Amniotic stem cell (primary cell): ENCODE measurements around the gene FAM114A2.
"Not testable (repeated sequence)": the region's sequence is repeated elsewhere in the genome, so short reads cannot be mapped to it uniquely, and the experiment has no call there.

Experiments
- DNase-seq: peaks from one replicate; lab custom pipeline; 2025; lab: John Stamatoyannopoulos, UW

The FAM114A2 gene

DNA sequence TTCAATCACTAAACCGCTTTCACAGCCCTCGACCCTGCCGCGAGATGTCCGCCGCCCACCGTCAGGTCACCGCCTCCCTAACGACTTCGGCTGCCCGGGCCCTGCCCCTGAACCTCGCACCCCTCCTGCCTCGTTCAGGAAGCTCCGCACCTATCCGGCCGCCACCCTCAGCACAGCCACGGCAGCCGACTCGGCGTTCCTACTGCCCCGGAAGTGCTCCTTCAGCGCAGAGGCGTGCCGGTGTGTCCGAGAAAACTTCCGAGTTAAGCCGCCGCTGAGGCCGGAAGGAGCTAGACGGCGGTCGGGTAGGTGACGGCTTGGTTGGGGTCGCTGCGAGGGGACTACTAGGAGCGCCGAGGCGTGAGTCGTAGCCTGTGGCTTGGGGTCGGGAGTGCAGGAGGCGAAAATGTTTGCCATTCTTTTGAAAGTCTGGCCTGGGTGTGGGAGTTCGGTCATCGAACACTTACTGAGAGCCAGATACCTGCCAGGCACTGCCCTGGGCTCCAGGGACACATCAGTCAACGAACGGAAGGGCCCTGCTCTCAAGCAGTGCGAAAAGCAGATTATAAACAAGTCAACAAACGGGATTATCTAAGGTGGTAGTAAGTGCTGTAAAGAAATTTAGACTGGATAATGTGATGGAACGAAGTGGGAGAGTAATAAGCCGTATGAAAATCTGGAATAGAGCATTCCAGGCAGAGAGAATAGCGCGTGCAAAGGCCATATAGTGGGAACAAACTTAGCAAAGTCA is at the start of gene FAM114A2, which contains the start of gene MFAP3:
TSS of gene FAM114A2 (minus strand) at position 204 of the 751 bp plus-strand sequence. CDS start 3,957 bp downstream, outside the sequence.
TSS of gene MFAP3 (plus strand) at position 261 of the 751 bp plus-strand sequence. CDS start 10,756 bp downstream, outside the sequence.
- peak; percentile 83 for DNase-seq

GRCh38 chr5:154087260-154087659 is 48.5 kb upstream of the FAM114A2 start:
- no peak for DNase-seq

DNA sequence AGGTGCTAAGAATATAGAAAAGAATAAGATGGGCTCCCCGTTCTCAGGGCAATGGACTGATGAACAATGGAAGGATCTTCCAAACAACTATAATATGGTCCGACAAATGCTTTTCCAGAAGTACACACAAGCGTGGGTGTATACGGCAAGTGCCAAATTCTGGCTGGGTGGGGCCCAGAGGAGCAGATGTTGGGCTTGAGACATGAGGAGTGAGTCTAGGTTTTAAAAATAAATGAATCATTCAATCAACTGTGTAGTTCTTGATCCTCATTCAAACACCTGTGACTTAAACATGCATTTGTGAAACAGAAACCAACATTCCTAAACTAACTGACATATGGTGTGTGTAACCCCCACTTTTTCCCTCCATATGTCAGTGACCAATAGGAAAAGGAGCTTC is 47.9 kb upstream of the FAM114A2 start:
- no peak for DNase-seq

DNA sequence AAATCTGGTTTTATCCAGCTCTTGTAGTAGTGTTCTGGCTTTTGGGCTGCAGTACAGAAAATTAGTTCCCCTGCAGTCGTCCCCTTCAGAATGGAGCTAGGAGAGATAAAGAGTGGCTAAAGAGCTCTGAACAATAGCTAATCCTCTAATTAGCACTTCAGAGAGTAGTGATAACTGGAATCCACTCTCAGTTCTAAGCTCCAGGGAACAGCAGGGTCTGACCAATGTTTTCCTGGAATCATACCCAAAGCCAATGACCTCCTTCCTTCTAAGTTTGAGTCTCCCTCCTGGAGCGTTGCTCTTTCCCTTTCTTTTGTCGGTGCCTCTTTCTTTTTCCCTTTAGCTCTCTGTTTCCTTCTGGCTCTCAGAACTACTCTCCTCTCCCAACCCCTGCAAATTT is 47.4 kb upstream of the FAM114A2 start:
- DNase-seq, result no peak

DNA sequence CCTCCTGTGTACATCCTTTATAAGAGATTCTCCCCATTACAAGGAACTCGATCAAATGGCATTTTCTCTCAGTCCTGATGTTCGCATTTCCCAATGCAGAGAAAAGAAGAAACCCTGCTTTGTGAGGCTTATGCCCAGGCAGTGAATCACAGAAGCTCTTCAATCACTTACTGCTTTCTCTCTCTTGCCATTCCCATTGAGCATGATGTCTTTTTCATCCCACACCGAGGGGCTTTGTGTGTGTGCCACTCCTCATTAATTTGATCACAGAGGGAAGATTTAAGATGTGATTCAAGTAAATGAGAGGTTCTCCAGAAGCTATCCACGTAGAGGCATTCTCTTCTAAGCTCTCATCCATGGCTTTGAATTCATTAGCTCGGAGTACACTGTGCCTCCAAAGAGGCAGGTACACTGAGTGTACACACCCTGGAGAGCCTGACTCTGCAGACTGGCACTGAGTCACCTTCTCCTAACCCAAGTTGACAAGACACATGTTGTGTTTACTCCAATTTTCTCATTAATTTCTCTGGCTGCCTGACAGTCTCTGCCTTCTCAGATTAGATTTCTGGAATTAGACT is 45.4 kb upstream of the FAM114A2 start:
- DNase-seq, result no peak

GRCh38 chr5:154081246-154081645 is 42.5 kb upstream of the FAM114A2 start:
- no peak for DNase-seq

DNA sequence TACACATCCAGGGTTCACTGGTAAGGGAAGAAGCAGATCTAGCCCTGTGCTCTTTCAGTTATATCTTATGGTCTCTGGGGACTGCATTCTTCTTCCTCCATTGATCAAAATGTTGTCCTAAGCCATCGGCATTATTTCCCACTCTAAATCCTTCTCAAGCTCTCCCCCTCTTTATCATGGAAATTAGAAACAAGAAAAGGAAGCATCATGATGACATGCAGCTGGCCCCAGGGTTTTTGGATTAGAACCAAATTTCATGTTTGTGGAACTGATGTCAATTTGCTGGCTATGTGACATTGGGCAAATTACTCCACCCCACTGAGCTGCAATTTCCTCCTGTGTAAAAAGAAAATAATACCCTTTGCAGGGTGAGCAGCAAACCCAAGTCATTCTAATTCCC is 39.6 kb upstream of the FAM114A2 start:
- DNase-seq, result no peak

GRCh38 chr5:154077696-154078095 is 39.0 kb upstream of the FAM114A2 start:
- DNase-seq, result no peak

- DNase-seq, result no peak
Observed at GRCh38 chr5:154076240-154076922, 37.7 kb upstream of the FAM114A2 start.

DNA sequence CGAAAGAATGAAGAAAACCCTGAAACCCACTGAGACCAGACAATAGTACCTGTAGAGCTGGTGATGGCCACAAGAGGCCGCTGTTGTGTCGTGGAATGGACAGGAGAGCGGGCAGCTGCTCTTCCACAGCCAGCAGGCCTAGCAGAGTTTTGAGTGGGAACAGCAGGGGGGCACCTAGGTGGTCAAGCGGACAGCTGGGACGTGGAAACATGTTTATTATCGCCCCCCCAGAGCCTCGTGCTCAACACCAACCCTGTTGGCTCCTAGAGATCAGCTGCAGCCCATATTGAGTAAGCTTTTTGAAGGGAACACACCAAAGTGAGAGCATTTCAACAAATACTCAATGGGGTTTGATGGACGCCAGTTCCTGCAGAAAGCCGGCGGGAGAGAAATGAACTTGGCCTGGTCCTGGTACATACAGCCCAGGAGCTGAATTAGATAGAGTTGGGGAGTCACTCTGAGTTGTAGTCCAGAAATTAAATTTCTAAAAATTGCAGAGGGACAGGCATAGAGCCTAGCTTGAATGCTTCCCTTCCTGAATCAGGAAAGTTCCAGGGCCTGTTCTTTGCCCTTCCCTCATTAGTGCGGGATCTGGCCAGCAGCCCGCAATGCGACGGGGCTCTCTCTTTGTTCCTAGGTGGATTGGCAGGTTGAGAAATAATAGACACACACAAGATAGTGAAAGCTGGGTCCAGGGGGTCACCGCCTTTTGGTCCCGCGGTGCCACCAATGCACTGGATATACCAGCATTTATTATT is 33.9 kb upstream of the FAM114A2 start:
- peak; percentile 48 for DNase-seq

- DNase-seq, result no peak
Observed at GRCh38 chr5:154071799-154072413, 33.2 kb upstream of the FAM114A2 start.

DNA sequence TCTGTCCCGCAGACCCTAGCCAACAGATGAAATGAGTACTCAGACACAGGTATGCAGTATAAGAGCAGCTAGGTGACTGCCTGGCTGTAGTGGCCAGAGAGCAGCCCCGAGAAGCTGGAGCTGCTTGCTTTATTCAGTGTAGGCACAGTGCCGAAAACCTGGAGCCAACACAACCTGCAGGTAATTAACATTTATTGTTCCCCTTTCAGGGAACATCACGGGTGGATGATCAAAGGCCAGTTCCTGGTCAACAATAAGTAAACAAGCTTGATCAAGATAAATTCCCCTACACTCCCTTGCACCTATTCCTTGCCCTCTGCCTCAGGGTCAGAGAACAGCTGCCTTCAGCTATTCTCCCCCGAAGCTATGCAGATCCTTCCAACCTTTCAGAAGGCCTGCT is 31.1 kb upstream of the FAM114A2 start:
- not testable (repeated sequence) for DNase-seq

GRCh38 chr5:154065971-154066370 is 27.3 kb upstream of the FAM114A2 start:
- no peak for DNase-seq

- DNase-seq, result no peak
Observed at GRCh38 chr5:154063372-154063771, 24.7 kb upstream of the FAM114A2 start.

GRCh38 chr5:154060606-154061005 is 21.9 kb upstream of the FAM114A2 start:
- DNase-seq, result no peak

GRCh38 chr5:154059583-154059982 is 20.9 kb upstream of the FAM114A2 start:
- no peak for DNase-seq

GRCh38 chr5:154059039-154059430 is 20.3 kb upstream of the FAM114A2 start:
- DNase-seq, result no peak

DNA sequence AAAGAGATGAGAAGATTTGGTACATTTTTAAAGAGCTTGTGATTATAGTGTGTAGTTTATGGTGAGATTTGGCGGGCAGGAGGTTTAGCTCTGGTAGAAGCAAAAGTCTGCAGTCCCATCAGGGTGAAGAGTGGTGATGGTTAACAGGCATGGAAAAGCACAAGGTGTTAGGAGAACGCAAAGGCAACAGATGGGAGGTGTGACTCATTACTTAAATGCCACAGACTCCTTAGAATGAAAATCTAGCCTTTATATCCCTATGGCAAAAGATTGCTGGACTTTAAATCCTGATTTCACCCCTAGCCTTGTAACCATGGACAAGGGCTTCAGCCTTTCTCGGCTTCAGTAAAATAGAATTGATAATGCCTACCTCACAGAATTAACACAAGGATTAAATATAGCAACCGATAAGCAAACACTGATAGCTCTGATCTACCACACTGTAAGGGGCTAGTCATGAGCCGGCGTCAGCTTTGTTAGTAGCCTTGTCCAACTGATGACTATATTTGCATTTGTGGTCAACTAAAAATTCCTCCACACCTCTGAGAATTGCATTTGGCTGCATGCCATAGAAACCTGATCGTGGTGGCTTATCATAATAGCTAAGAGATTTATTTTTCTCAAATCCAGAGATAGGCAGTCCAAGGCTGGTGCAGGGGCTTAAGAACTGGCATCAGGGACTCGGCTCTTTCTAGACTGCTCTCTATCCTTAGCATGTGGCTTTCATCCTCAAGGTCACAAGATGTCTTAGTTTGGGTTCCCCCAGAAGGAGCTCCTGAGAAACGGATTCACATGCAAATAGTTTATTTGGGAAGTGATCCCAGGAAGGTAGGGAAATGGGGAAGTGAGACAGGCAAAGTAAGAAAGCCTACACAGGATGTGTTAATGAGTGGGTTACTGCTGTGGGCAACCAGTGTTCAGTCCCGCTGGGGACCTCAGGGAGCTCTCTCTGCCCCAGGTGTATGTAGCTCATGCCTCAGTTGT is 19.6 kb upstream of the FAM114A2 start:
- DNase-seq, result no peak

GRCh38 chr5:154055201-154055600 is 16.5 kb upstream of the FAM114A2 start:
- DNase-seq, result no peak

DNA sequence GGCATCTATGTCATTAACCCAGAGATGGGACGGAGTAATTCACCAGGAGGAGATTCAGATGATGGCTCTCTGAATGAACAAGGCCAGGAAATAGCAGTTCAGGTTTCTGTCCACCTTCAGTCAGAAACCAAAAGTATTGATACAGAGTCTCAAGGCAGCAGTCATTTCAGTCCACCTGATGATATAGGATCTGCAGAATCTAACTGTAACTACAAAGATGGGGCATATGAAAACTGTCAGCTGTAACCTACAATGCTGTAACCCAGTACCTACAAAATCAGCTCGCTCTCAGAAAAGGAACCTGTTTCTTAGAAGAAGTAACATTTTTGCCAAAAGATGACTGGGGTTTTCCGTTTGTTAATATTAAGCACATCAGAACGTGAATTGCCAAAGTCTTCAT is 14.8 kb upstream of the FAM114A2 start:
- no peak for DNase-seq

GRCh38 chr5:154049636-154050035 is 10.9 kb upstream of the FAM114A2 start:
- no peak for DNase-seq
